Mesenchymal stem cell (in vitro differentiated cells and primary cell): ENCODE data around the gene CDON.

Source experiments
- DNase-seq: peaks from one replicate; pipeline ENCODE4 v3.0.0-alpha.2; 2013
- H2AFZ ChIP-seq: one replicate; pipeline ENCODE4 v1.6.1; 2013; ENCODE audit warnings: low read depth, mild to moderate bottlenecking, control low read depth, inconsistent platforms, low read length, moderate library complexity
- H2AK5ac ChIP-seq: 2 replicates; pipeline ENCODE4 v1.6.1; 2013; ENCODE audit warnings: low read length, moderate library complexity, mild to moderate bottlenecking, inconsistent platforms; ENCODE audit not compliant: severe bottlenecking
- H2BK120ac ChIP-seq: one replicate; pipeline ENCODE4 v1.6.1; 2013; ENCODE audit warnings: low read depth, mild to moderate bottlenecking, inconsistent platforms, low read length, moderate library complexity
- H2BK12ac ChIP-seq, 2 experiments: one replicate each; pipeline ENCODE4 v1.6.1; 2013; ENCODE audit warnings: inconsistent platforms in 2 of 2, low read length in 2 of 2, mild to moderate bottlenecking in 2 of 2, moderate library complexity in 2 of 2, control low read depth in 1 of 2
- H2BK15ac ChIP-seq: one replicate; pipeline ENCODE4 v1.6.1; 2013; ENCODE audit warnings: mild to moderate bottlenecking, low read depth, inconsistent platforms; ENCODE audit not compliant: poor library complexity, severe bottlenecking
- H2BK5ac ChIP-seq: 2 replicates; pipeline ENCODE4 v1.6.1; 2013; ENCODE audit warnings: low read depth, mild to moderate bottlenecking, low read length, control low read depth, inconsistent platforms; ENCODE audit not compliant: poor library complexity, severe bottlenecking
- H3K14ac ChIP-seq, 2 experiments: one replicate each; pipeline ENCODE4 v1.6.1; 2013; ENCODE audit warnings: inconsistent platforms in 2 of 2, low read length in 2 of 2, control low read depth in 1 of 2, mild to moderate bottlenecking in 1 of 2, moderate library complexity in 1 of 2
- H3K18ac ChIP-seq, 2 experiments: one replicate each; pipeline ENCODE4 v1.6.1; 2013; ENCODE audit warnings: inconsistent platforms in 2 of 2, low read length in 2 of 2, control low read depth in 1 of 2, low read depth in 1 of 2, mild to moderate bottlenecking in 1 of 2
- H3K23ac ChIP-seq, 2 experiments: one replicate each; pipeline ENCODE4 v1.6.1; 2013; ENCODE audit warnings: inconsistent platforms in 2 of 2, low read length in 2 of 2, mild to moderate bottlenecking in 2 of 2, moderate library complexity in 2 of 2, control low read depth in 1 of 2
- H3K27ac ChIP-seq: 2 replicates; pipeline ENCODE4 v1.5.1; 2013; ENCODE audit warnings: mild to moderate bottlenecking, moderate library complexity, low read length, control low read depth, inconsistent platforms; ENCODE audit not compliant: poor library complexity, severe bottlenecking
- H3K27me3 ChIP-seq, 2 experiments: 2 replicates each; pipeline versions ENCODE4 v1.6.1 to v1.7.0; 2013; ENCODE audit warnings: low read length in 2 of 2, mild to moderate bottlenecking in 2 of 2, moderate library complexity in 2 of 2, control low read depth in 1 of 2, inconsistent platforms in 1 of 2; ENCODE audit not compliant: control insufficient read depth in 1 of 2, insufficient read depth in 1 of 2
- H3K36me3 ChIP-seq, 2 experiments: 2 replicates each; pipeline versions ENCODE4 v1.6.1 to v1.7.0; 2013; ENCODE audit warnings: low read length in 2 of 2, control low read depth in 1 of 2, inconsistent platforms in 1 of 2, low read depth in 1 of 2, mild to moderate bottlenecking in 1 of 2; ENCODE audit not compliant: insufficient read depth in 2 of 2, control insufficient read depth in 1 of 2
- H3K4ac ChIP-seq, 2 experiments: one replicate each; pipeline ENCODE4 v1.6.1; 2013; ENCODE audit warnings: inconsistent platforms in 2 of 2, low read length in 2 of 2, mild to moderate bottlenecking in 2 of 2, moderate library complexity in 2 of 2, control low read depth in 1 of 2, low read depth in 1 of 2
- H3K4me1 ChIP-seq: 2 replicates; pipeline ENCODE4 v1.6.1; 2013; ENCODE audit warnings: low read depth, low read length, control low read depth; ENCODE audit not compliant: control insufficient read depth, insufficient read depth
- H3K4me2 ChIP-seq: 2 replicates; pipeline ENCODE4 v1.6.1; 2013; ENCODE audit warnings: low read length, mild to moderate bottlenecking, inconsistent platforms; ENCODE audit not compliant: poor library complexity, severe bottlenecking
- H3K4me3 ChIP-seq, 2 experiments: 2 replicates each; pipeline versions ENCODE4 v1.5.1 to v1.7.0; 2013; ENCODE audit warnings: low read length in 2 of 2, mild to moderate bottlenecking in 2 of 2, control low read depth in 1 of 2, low read depth in 1 of 2; ENCODE audit not compliant: insufficient read depth in 1 of 2
- H3K79me1 ChIP-seq: replicated peaks from 2 replicates; pipeline ENCODE4 v1.6.1; 2013; ENCODE audit warnings: mild to moderate bottlenecking, control low read depth, low read length, inconsistent platforms; ENCODE audit not compliant: poor library complexity, severe bottlenecking
- H3K9ac ChIP-seq: 2 replicates; pipeline ENCODE4 v1.7.0; 2013; ENCODE audit warnings: mild to moderate bottlenecking, low read length, moderate library complexity
- H3K9me3 ChIP-seq: 2 replicates; pipeline ENCODE4 v1.7.0; 2013; ENCODE audit warnings: mild to moderate bottlenecking, low read length; ENCODE audit not compliant: control insufficient read depth
- H4K8ac ChIP-seq: one replicate; pipeline ENCODE4 v1.6.1; 2013; ENCODE audit warnings: inconsistent platforms, mild to moderate bottlenecking, low read length, moderate library complexity
- H4K91ac ChIP-seq: one replicate; pipeline ENCODE4 v1.6.1; 2013; ENCODE audit warnings: mild to moderate bottlenecking, low read length, inconsistent platforms
- WGBS: methylation state at CpG from one replicate; pipeline ENCODE4 v1.1.7; 2013; ENCODE audit warnings: mixed read lengths; 5-methylcytosine and 5-hydroxymethylcytosine counted together

Gene CDON

GRCh38 chr11:125930076-125930450 lies 132.6 kb downstream of the CDON start:
- H4K91ac ChIP-seq = no peak overlapping the region
- no peak overlapping the region for H4K8ac ChIP-seq
- 89% methylated on average over 11 of the region's 11 CpGs for WGBS
- no peak overlapping the region for H3K9ac ChIP-seq
- no peak overlapping the region for H2BK120ac ChIP-seq
- no peak overlapping the region for H3K23ac ChIP-seq
- no peak overlapping the region for H2BK15ac ChIP-seq
- no peak overlapping the region for H2AK5ac ChIP-seq
- no peak overlapping the region for H2BK12ac ChIP-seq
- no peaks in the 10 kb centered on the region for H3K79me1 ChIP-seq
- no peak overlapping the region for H3K27ac ChIP-seq
- H3K4ac ChIP-seq = no peak overlapping the region
- no peaks in the 10 kb centered on the region for H3K9me3 ChIP-seq
- H2AFZ ChIP-seq = no peak overlapping the region
- H3K4me2 ChIP-seq = no peak overlapping the region
- no peak overlapping the region for H3K4me3 ChIP-seq
- peaks cover 11 to 42% of the 10 kb centered on the region in 2 experiments for H3K27me3 ChIP-seq
- H2BK5ac ChIP-seq = no peak overlapping the region
- no peaks in the 10 kb centered on the region for H3K4me1 ChIP-seq
- no peak for DNase-seq
- no peaks in the 10 kb centered on the region for H3K36me3 ChIP-seq
- H3K14ac ChIP-seq = no peak overlapping the region
- H3K18ac ChIP-seq = no peak overlapping the region

- WGBS = 83% methylated on average over 9 of the region's 9 CpGs
- Histone ChIP-seq H2BK12ac (no peak overlapping the region), H2BK120ac (no peak overlapping the region)
Observed at GRCh38 chr11:125929445-125930075, 133.1 kb downstream of the CDON start.

GRCh38 chr11:125926682-125927081 lies 136.0 kb downstream of the CDON start:
- no peaks in the 10 kb centered on the region for H3K36me3 ChIP-seq
- 92% methylated on average over 11 of the region's 12 CpGs for WGBS
- DNase-seq = no peak

More at GRCh38 chr11:125929445-125930075, 133.1 kb downstream of the CDON start:
- no peak overlapping the region for H3K4me2 ChIP-seq
- no peaks in the 10 kb centered on the region for H3K9me3 ChIP-seq
- no peak overlapping the region for H2AK5ac ChIP-seq
- no peak overlapping the region for H3K27ac ChIP-seq
- H3K27me3 ChIP-seq = peaks cover 11 to 46% of the 10 kb centered on the region in 2 experiments
- no peaks in the 10 kb centered on the region for H3K4me1 ChIP-seq
- H3K4ac ChIP-seq = no peak overlapping the region
- H3K18ac ChIP-seq = no peak overlapping the region
- H3K4me3 ChIP-seq = no peak overlapping the region
- no peak overlapping the region for H2AFZ ChIP-seq
- no peak overlapping the region for H4K8ac ChIP-seq
- no peak overlapping the region for H4K91ac ChIP-seq
- no peaks in the 10 kb centered on the region for H3K36me3 ChIP-seq
- H3K14ac ChIP-seq = no peak overlapping the region
- H3K79me1 ChIP-seq = no peaks in the 10 kb centered on the region
- peak overlapping the region in 1 of 2 experiments; percentile 25 for H3K23ac ChIP-seq
- no peak for DNase-seq
- no peak overlapping the region for H2BK5ac ChIP-seq
- no peak overlapping the region for H3K9ac ChIP-seq
- H2BK15ac ChIP-seq = no peak overlapping the region

GRCh38 chr11:125925804-125926203 lies 136.9 kb downstream of the CDON start:
- Histone ChIP-seq H2AFZ (no peak overlapping the region), H2BK12ac (no peak overlapping the region), H3K4me2 (no peak overlapping the region), H3K9ac (no peak overlapping the region), H2BK15ac (no peak overlapping the region), H2BK120ac (no peak overlapping the region), H3K27ac (no peak overlapping the region), H3K14ac (no peak overlapping the region), H3K27me3 (peaks cover 3 to 45% of the 10 kb centered on the region in 2 experiments), H3K18ac (no peak overlapping the region), H2AK5ac (no peak overlapping the region), H3K36me3 (no peaks in the 10 kb centered on the region), H3K4me3 (no peak overlapping the region), H4K91ac (no peak overlapping the region), H3K9me3 (no peaks in the 10 kb centered on the region), H4K8ac (no peak overlapping the region), H2BK5ac (no peak overlapping the region), H3K4ac (no peak overlapping the region), H3K4me1 (no peaks in the 10 kb centered on the region), H3K79me1 (no peaks in the 10 kb centered on the region), H3K23ac (no peak overlapping the region)
- WGBS = 81% methylated on average over 3 of the region's 3 CpGs
- DNase-seq = no peak

More at GRCh38 chr11:125926682-125927081, 136.0 kb downstream of the CDON start:
- Histone ChIP-seq H2BK12ac (no peak overlapping the region), H3K79me1 (no peaks in the 10 kb centered on the region), H4K8ac (no peak overlapping the region), H3K23ac (no peak overlapping the region), H3K14ac (no peak overlapping the region), H3K18ac (no peak overlapping the region), H3K4me2 (no peak overlapping the region), H4K91ac (no peak overlapping the region), H3K27me3 (peaks cover 5 to 48% of the 10 kb centered on the region in 2 experiments), H3K4me1 (no peaks in the 10 kb centered on the region), H2AFZ (no peak overlapping the region), H2AK5ac (no peak overlapping the region), H3K9ac (no peak overlapping the region), H2BK120ac (no peak overlapping the region), H3K4ac (no peak overlapping the region), H2BK5ac (no peak overlapping the region), H2BK15ac (no peak overlapping the region), H3K27ac (no peak overlapping the region), H3K4me3 (no peak overlapping the region), H3K9me3 (no peaks in the 10 kb centered on the region)
